Fibroblast of gingiva (primary cell): ENCODE measurements around the gene SLC38A1.
"Not testable (repeated sequence)": the region's sequence is repeated elsewhere in the genome, so short reads cannot be mapped to it uniquely, and the experiment has no call there.

Experiments used
- DNase-seq: peaks from one replicate; pipeline ENCODE4 v3.0.0-alpha.2; 2011; ENCODE audit warnings: low read depth

SLC38A1 gene

GRCh38 chr12:46206471-46206870 lies 62.4 kb downstream of the SLC38A1 start:
- no peak for DNase-seq

DNA sequence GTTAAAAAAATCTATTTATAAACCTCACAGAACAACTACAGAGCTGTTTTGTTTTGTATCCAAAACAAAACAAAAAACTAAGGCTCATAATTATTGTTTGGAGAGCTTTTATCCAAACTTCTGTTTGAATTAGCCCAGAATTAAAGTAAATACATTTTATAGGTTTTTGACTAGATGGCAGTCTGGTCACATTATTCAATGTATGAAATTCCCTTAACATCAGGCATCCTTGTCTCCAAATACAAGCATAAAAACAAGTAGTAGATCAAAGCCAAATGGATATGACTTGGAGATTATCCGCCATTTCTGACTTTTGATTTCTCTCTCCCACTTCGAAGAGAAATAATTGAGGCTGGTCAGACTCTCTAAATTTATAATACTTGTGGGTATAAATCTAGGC lies 63.5 kb downstream of the SLC38A1 start:
- peak; percentile 35 for DNase-seq

DNA sequence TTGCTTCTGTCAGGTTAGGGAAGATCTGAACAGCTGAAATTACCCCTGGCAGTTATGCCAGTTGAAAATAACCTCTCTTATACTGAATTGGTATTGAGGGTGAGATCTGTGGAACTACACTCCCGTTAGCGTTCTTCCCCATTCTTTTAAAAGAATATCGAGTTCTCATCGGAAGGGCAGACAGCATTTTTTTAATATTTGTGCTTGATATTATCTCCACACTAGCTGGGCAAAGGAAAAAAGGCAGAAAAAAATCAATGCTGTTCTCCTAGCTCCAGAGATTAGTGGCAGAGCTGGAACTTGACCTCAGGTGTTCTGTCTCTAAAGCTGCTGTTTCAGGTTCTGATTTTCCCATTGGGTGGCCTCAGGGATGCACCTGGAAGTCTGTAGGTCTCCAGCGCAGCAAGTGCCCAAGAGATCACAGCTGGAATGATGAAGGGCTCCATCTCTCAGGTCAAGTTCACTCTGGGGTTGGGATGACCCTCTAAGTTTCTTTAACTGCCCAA lies 67.5 kb downstream of the SLC38A1 start:
- DNase-seq: no peak

GRCh38 chr12:46200551-46200950 lies 68.3 kb downstream of the SLC38A1 start:
- DNase-seq: no peak

- DNase-seq: no peak
These were observed 69.9 kb downstream of the SLC38A1 start for GRCh38 chr12:46198913-46199312.

DNA sequence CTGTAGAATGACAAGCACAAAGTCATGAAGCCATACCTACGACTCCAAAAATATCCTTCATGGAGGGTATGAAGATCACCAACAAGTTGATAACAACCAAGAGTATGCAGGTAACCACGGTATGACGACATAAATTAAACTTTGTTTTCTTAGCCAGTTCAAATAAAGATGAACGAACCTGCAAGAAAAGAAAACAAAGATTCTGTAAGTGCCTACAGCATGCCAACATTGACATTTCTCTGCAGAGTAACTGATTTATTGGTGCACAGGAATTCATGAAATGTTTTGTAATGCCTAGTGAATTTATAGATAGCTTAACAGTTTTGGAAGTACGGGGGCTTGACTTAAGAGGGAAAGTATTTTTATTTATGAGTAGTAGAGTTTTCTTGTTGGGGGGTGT lies 71.0 kb downstream of the SLC38A1 start:
- DNase-seq: no peak

- not testable (repeated sequence) for DNase-seq
These were observed 78.3 kb downstream of the SLC38A1 start for GRCh38 chr12:46190533-46190932.

DNA sequence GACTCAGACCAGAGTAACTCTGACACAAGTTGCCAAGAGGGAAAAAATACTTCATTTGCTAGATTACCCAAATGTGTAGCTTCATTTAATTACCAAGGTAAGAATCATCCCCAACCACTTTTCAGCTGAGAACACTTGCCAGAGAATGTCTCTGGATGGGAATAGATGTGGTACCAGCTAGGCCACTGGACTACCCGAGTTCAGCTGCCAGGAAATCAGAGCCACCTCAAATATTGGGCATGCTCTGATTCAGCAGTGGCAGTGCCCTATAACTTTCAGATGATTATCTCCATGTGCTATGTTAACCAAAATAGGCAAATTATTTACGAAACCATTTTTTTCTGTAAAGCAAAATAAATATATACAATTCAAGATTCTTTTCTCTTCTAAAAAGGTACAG lies 80.7 kb downstream of the SLC38A1 start:
- no peak for DNase-seq

- peak; percentile 70 for DNase-seq
These were observed 81.8 kb downstream of the SLC38A1 start for GRCh38 chr12:46187023-46187422.

- DNase-seq: no peak
These were observed 82.8 kb downstream of the SLC38A1 start for GRCh38 chr12:46186088-46186487.

- no peak for DNase-seq
These were observed 83.2 kb downstream of the SLC38A1 start for GRCh38 chr12:46185686-46186085.

GRCh38 chr12:46184798-46185595 lies 83.8 kb downstream of the SLC38A1 start:
- DNase-seq: no peak

GRCh38 chr12:46183112-46183511 lies 85.7 kb downstream of the SLC38A1 start:
- DNase-seq: no peak

DNA sequence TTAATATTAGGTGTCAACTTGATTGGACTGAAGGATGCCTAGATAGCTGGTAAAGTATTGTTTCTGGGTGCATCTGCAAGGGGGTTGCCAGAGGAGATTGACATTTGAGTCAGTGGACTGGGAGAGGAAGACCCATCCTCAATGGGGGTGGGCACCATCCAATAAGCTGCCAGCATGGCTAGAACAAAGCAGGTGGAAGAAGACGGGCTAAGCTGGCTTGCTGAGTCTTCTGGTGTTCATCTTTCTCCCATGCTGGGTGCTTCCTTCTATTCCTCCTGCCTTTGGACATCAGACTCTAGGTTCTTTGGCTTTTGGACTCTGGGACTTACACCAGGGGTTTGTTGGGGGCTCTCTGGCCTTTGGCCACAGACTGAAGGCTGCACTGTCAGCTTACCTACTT lies 87.4 kb downstream of the SLC38A1 start:
- no peak for DNase-seq

DNA sequence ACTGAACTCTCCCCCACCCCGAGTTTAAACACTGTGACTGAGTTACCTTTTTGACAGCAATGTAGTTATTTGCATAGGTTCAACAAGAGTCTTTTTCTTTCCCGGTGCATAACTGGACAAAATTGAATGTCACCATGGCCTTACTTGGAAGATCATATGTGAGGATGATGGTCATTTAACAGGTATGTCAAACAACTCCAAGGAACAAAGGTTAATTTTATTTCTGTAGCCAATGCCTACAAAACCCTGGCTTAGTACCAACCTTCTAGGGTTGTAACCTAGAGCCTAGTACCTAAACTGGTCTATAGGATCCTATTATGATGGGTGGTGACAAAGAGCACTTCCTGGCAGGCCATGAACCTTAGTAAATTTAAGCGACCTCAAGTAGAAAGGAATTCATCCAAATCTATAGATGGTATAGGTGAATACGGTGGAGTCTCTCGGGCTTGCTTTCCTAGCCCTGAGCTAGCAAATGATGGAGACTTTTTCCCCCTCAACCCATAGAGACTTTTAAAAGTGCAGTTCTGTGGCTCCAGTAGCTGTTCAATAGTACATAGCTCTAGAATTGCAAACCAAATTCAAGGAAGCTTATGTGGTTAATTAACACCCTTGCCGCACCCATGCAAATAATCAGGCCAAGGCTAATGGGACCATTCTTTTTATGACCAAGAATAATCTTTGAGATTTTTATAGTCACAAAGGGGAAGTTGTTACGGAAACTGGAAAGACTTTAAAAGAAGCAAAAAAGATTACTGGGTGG lies 89.0 kb downstream of the SLC38A1 start:
- no peak for DNase-seq

- no peak for DNase-seq
These were observed 90.8 kb downstream of the SLC38A1 start for GRCh38 chr12:46177837-46178608.

GRCh38 chr12:46177025-46177424 lies 91.8 kb downstream of the SLC38A1 start:
- DNase-seq: no peak

GRCh38 chr12:46174919-46175318 lies 93.9 kb downstream of the SLC38A1 start:
- DNase-seq: no peak

DNA sequence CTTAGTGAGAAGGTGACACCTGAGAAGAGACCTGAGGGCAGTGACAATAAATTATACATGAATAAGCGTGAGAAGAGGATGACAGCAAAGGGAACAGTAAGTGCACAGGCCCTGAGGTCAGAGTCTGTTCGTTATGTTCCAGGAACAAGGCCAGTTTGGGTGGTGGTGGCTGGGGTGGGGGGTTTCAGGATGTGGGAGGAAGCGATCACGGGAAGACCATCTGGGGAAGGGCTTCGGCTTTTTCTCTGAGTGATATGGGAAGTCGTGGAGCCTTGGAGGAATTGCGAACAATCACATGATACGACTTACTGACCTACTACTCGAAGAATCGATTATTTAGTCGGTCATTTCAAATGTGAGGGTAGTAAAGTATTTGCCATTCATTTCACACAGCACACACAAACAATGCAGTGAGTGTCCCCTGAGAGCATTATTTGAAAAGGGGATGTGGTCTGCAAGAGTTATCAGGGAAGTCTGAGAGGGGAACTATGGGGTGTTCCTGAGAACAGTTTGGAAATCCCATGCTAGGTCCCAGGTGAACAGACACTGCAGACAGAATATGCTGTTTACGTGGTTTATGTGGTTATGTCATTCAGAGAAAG lies 94.7 kb downstream of the SLC38A1 start:
- DNase-seq: no peak

GRCh38 chr12:46168426-46168825 lies 100.4 kb downstream of the SLC38A1 start:
- no peak for DNase-seq

- no peak for DNase-seq
These were observed 101.4 kb downstream of the SLC38A1 start for GRCh38 chr12:46167412-46167811.

GRCh38 chr12:46165191-46165590 lies 103.7 kb downstream of the SLC38A1 start:
- no peak for DNase-seq
